ENCODE results near the gene C1QTNF1.

DNA sequence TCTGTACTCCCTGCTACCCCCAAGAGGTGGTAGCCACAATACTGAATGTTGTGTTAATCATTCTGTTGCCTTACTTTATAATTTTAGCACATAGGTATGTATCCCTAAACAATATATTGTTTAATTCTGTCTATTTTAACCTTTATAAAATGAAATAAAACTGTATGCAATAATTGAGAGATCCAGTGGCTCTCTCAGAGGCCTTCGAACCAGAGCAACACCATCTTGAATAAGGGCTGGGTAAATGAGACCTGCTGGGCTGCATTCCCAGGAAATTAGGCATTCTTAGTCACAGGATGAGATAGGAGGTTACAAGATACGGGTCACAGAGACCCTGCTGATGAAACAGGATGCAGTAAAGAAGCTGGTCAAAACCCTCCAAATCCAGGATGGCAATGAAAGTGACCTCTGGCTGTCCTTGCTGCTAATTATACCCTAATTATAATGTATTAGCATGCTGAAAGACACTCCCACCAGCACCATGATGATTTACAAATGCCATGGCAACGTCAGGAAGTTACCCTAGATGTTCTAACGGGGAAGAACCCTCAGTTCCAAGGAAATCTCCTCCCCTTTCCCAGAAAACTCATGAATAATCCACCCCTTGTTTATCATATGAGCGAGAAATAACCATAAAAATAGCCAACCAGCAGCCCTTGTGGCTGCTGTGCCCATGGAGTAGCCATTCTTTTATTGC lies 12.4 kb upstream of the C1QTNF1 start:
- TF ChIP-seq POLR2AphosphoS5 (IDR thresholded peaks at IDR 0.05; ENCODE audit: insufficient read depth, low read depth, low read length) (peak; percentile 59), EZH2 (IDR thresholded peaks at IDR 0.05; ENCODE audit: borderline replicate concordance, low read depth, low read length, severe bottlenecking) (no peak)
- TF ChIP-seq, protein P1, sequence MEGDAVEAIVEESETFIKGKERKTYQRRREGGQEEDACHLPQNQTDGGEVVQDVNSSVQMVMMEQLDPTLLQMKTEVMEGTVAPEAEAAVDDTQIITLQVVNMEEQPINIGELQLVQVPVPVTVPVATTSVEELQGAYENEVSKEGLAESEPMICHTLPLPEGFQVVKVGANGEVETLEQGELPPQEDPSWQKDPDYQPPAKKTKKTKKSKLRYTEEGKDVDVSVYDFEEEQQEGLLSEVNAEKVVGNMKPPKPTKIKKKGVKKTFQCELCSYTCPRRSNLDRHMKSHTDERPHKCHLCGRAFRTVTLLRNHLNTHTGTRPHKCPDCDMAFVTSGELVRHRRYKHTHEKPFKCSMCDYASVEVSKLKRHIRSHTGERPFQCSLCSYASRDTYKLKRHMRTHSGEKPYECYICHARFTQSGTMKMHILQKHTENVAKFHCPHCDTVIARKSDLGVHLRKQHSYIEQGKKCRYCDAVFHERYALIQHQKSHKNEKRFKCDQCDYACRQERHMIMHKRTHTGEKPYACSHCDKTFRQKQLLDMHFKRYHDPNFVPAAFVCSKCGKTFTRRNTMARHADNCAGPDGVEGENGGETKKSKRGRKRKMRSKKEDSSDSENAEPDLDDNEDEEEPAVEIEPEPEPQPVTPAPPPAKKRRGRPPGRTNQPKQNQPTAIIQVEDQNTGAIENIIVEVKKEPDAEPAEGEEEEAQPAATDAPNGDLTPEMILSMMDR (IDR thresholded peaks at IDR 0.05; ENCODE audit: extremely low read depth in 1 of 2, insufficient read depth in 1 of 2, low read depth in 1 of 2, low read length in 2 of 2): no peak
